Right lobe of liver (tissue), 4 donors: Measurements from ENCODE around the gene TRAP1.
"Not testable (repeated sequence)": the region's sequence is repeated elsewhere in the genome, so short reads cannot be mapped to it uniquely, and the experiment has no call there.

Experiments used
- POLR2A ChIP-seq: fragments of 450-650 bp; IDR thresholded peaks from one replicate; pipeline ENCODE4 v1.6.1; 2017; ENCODE audit warnings: antibody characterized with exemption, mild to moderate bottlenecking
- TF ChIP-seq, protein P1 (sequence below), 4 donors: fragments of 200-600 bp in 3 of 4; fragments of 450-650 bp in 1 of 4; IDR thresholded peaks; one replicate each; pipeline versions ENCODE4 v1.5.1 to v1.8.0; 2016 to 2022; ENCODE audit warnings: antibody characterized with exemption in 4 of 4, mild to moderate bottlenecking in 2 of 4
- donor health status: DM: no; HTN: no; CAD: no.
- donor health status: DM: no; HTN: no; CAD: no.
- donor health status: DM: no; HTN: yes; CAD: no.

DNA sequence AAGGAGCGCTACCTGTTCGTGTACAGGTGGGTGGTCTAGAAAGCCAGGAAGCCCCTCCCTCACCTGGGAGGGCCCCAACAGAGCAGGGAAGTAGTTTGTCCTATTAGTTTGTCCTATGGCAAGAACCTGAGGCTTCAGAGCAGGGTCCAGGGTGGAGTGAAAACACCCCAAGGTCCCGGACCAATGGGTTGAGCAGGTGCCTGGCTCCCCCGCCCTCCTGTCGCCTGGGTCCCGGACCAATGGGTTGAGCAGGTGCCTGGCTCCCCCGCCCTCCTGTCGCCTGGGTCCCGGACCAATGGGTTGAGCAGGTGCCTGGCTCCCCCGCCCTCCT lies 61.2 kb downstream of the TRAP1 start:
- TF ChIP-seq, protein P1, sequence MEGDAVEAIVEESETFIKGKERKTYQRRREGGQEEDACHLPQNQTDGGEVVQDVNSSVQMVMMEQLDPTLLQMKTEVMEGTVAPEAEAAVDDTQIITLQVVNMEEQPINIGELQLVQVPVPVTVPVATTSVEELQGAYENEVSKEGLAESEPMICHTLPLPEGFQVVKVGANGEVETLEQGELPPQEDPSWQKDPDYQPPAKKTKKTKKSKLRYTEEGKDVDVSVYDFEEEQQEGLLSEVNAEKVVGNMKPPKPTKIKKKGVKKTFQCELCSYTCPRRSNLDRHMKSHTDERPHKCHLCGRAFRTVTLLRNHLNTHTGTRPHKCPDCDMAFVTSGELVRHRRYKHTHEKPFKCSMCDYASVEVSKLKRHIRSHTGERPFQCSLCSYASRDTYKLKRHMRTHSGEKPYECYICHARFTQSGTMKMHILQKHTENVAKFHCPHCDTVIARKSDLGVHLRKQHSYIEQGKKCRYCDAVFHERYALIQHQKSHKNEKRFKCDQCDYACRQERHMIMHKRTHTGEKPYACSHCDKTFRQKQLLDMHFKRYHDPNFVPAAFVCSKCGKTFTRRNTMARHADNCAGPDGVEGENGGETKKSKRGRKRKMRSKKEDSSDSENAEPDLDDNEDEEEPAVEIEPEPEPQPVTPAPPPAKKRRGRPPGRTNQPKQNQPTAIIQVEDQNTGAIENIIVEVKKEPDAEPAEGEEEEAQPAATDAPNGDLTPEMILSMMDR (IDR thresholded peaks at IDR 0.05): not testable (repeated sequence)
- TF ChIP-seq POLR2A: not testable (repeated sequence)
